SK-N-SH (cell line): ENCODE measurements around the gene TRAPPC2L. TPM values are rescaled to one million over a fixed set of nuclear protein-coding genes. Genes with fewer than 3 reads are reported as not detected.

Experiments used
- CTCF ChIA-PET: fragments of 300-600, 350-600 bp; formaldehyde crosslinking; extraction: SDS; loops from one replicate; lab custom pipeline; 2021; lab: Yijun Ruan, JAX
- POLR2A ChIA-PET: fragments of 350-600 bp; sonication (Branson Sonifier 250); formaldehyde crosslinking; extraction: SDS; loops from one replicate; lab custom pipeline; 2020; ENCODE audit warnings: antibody characterized with exemption, inconsistent platforms; lab: Yijun Ruan, JAX
- DNase-seq: peaks from one replicate; pipeline ENCODE4 v3.0.0; 2012
- H2AFZ ChIP-seq: fragments of 200-600 bp; sonication (generic); 2 replicates; pipeline ENCODE4 v1.8.1; 2016; ENCODE audit warnings: antibody characterized with exemption, mild to moderate bottlenecking, low read depth
- H3F3A ChIP-seq: fragments of 200-600 bp; sonication (generic); replicated peaks from 2 replicates; pipeline ENCODE3; 2016; ENCODE audit warnings: antibody characterized with exemption, mild to moderate bottlenecking; ENCODE audit not compliant: insufficient read depth
- H3K27ac ChIP-seq, 2 experiments: fragments of 200-500 bp in 1 of 2; fragments of 200-600 bp in 1 of 2; sonication (Bioruptor generic) in 1 of 2; sonication (generic), shearing (Covaris generic) in 1 of 2; 2 replicates each; pipeline versions ENCODE4 v1.5.1 to v1.6.1; 2014 to 2016; ENCODE audit warnings: low read depth in 2 of 2, inconsistent platforms in 1 of 2, low read length in 1 of 2, mild to moderate bottlenecking in 1 of 2, mixed read lengths in 1 of 2
- H3K27me3 ChIP-seq: fragments of 200-600 bp; sonication (generic), shearing (Covaris generic); 2 replicates; pipeline ENCODE4 v1.6.1; 2016; ENCODE audit warnings: mixed run types; ENCODE audit not compliant: insufficient read depth
- H3K36me3 ChIP-seq, 2 experiments: fragments of 200-500 bp in 1 of 2; fragments of 200-600 bp in 1 of 2; sonication (Bioruptor generic) in 1 of 2; sonication (generic) in 1 of 2; replicated peaks in 1 of 2; 2 replicates each; pipeline versions ENCODE3 to v1.5.1; 2014 to 2016; ENCODE audit warnings: low read length in 1 of 2, mild to moderate bottlenecking in 1 of 2; ENCODE audit not compliant: insufficient read depth in 2 of 2, control insufficient read depth in 1 of 2
- H3K4me1 ChIP-seq, 2 experiments: fragments of 200-500 bp in 1 of 2; fragments of 200-600 bp in 1 of 2; sonication (Bioruptor generic) in 1 of 2; sonication (generic), shearing (Covaris generic) in 1 of 2; 2 replicates each; pipeline versions ENCODE4 v1.5.1 to v1.6.1; 2014 to 2016; ENCODE audit warnings: low read depth in 1 of 2, low read length in 1 of 2, mixed run types in 1 of 2; ENCODE audit not compliant: insufficient read depth in 2 of 2, control insufficient read depth in 1 of 2
- H3K4me2 ChIP-seq: fragments of 200-600 bp; sonication (generic), shearing (Covaris generic); 2 replicates; pipeline ENCODE4 v1.6.1; 2017; ENCODE audit warnings: mixed run types
- H3K4me3 ChIP-seq, 2 experiments: fragments of 200-500 bp in 1 of 2; fragments of 200-600 bp in 1 of 2; sonication (Bioruptor generic) in 1 of 2; sonication (generic), shearing (Covaris generic) in 1 of 2; 2 replicates each; pipeline versions ENCODE4 v1.5.1 to v1.8.1; 2014 to 2016; ENCODE audit warnings: low read depth in 2 of 2, inconsistent platforms in 1 of 2, low read length in 1 of 2, mild to moderate bottlenecking in 1 of 2, mixed read lengths in 1 of 2, moderate library complexity in 1 of 2
- H3K79me2 ChIP-seq: fragments of 200-600 bp; sonication (generic); 2 replicates; pipeline ENCODE4 v1.8.1; 2017; ENCODE audit warnings: mild to moderate bottlenecking; ENCODE audit not compliant: insufficient read depth
- H3K9ac ChIP-seq: fragments of 200-600 bp; sonication (generic); 2 replicates; pipeline ENCODE4 v1.6.1; 2017; ENCODE audit warnings: mixed run types
- H3K9me2 ChIP-seq: fragments of 200-600 bp; sonication (generic); 2 replicates; pipeline ENCODE4 v1.6.1; 2017; ENCODE audit warnings: mixed run types
- H3K9me3 ChIP-seq: fragments of 200-600 bp; sonication (generic); 2 replicates; pipeline ENCODE4 v1.6.1; 2017; ENCODE audit warnings: mixed run types, mild to moderate bottlenecking, moderate library complexity
- H4K20me1 ChIP-seq: fragments of 200-600 bp; sonication (generic); 2 replicates; pipeline ENCODE4 v1.6.1; 2017; ENCODE audit warnings: mild to moderate bottlenecking, mixed run types; ENCODE audit not compliant: insufficient read depth
- FOXJ3 ChIP-seq: sonication (generic); formaldehyde crosslinking; IDR thresholded peaks from 2 replicates; pipeline ENCODE4 v1.5.1; 2020; ENCODE audit warnings: mild to moderate bottlenecking, missing genetic modification reagents
- IRF3 ChIP-seq: fragments of 150-350 bp; IDR thresholded peaks from 2 replicates; pipeline ENCODE4 v1.6.1; 2016; ENCODE audit warnings: mild to moderate bottlenecking, low read depth, low read length
- MXI1 ChIP-seq: IDR thresholded peaks from 2 replicates; pipeline ENCODE4 v1.6.1; 2012; ENCODE audit warnings: mild to moderate bottlenecking, low read depth, low read length, improper control_type of control experiment
- POLR2AphosphoS5 ChIP-seq: IDR thresholded peaks from 2 replicates; pipeline ENCODE4 v1.6.1; 2012; ENCODE audit warnings: low read depth, low read length
- USF2 ChIP-seq: fragments of 150-350 bp; IDR thresholded peaks from 2 replicates; pipeline ENCODE4 v1.6.1; 2017; ENCODE audit warnings: antibody characterized with exemption, low read length, low read depth, borderline replicate concordance
- WGBS: methylation state at CpG from one replicate; pipeline ENCODE4 v1.1.6; 2017; ENCODE audit warnings: low lambda C conversion rate; 5-methylcytosine and 5-hydroxymethylcytosine counted together
- polyA plus RNA-seq, 3 experiments: library from polyadenylated mRNA; depleted of rRNA; stranded (reverse); fragments of >200 nt; gene quantifications; 2 replicates each; pipeline ENCODE4 v1.2.3, GENCODE V29; 2012

TRAPPC2L gene
- polyA plus RNA-seq, 1 of the 3 experiments (the other 2 are of a cell fraction) = 73.9 TPM

GRCh38 chr16:88813269-88814143 lies 43.4 kb upstream of the TRAPPC2L start:
- H3K4me2 ChIP-seq = peak overlapping the region; percentile 98; the same call in 1 of the 2 replicates
- peaks cover 25% of the 10 kb centered on the region for H3F3A ChIP-seq
- 77% methylated on average over 19 of the region's 26 CpGs for WGBS
- peaks cover 14% of the 10 kb centered on the region for H3K79me2 ChIP-seq
- peaks cover 0 to 10% of the 10 kb centered on the region in 2 experiments for H3K36me3 ChIP-seq
- no peak for DNase-seq
- no peak overlapping the region for H3K4me3 ChIP-seq
- peaks cover 10 to 29% of the 10 kb centered on the region in 2 experiments; a peak in 2 of 4 replicates for H3K4me1 ChIP-seq
- POLR2A ChIA-PET = no interaction called here
- H3K9ac ChIP-seq = no peak overlapping the region
- no peak overlapping the region for H2AFZ ChIP-seq
- H3K9me2 ChIP-seq = no peaks in the 10 kb centered on the region
- peaks cover 21% of the 10 kb centered on the region for H4K20me1 ChIP-seq
- H3K27me3 ChIP-seq = no peaks in the 10 kb centered on the region
- H3K9me3 ChIP-seq = no peaks in the 10 kb centered on the region
- TF ChIP-seq POLR2AphosphoS5 (0 out of 2 replicates have a peak, but pooled peaks have one; percentile 30), USF2 (no peak)
- CTCF ChIA-PET = interaction anchor here (0.6 to 9.1 kb wide), 12 partner anchors 8 to 403 kb away, joined by 3 to 82 read pairs (median 5); partner anchors contain the start of genes CDH15, GALNS and TRAPPC2L
- H3K27ac ChIP-seq = no peak overlapping the region

- Histone ChIP-seq H4K20me1 (peaks cover 19% of the 10 kb centered on the region), H3K27ac (no peak overlapping the region), H3K79me2 (peaks cover 14% of the 10 kb centered on the region), H3K4me2 (no peak overlapping the region), H3K27me3 (no peaks in the 10 kb centered on the region), H3K36me3 (peaks cover 0 to 8% of the 10 kb centered on the region in 2 experiments), H3K9ac (no peak overlapping the region), H3K9me3 (no peaks in the 10 kb centered on the region), H2AFZ (no peak overlapping the region), H3K9me2 (no peaks in the 10 kb centered on the region), H3K4me1 (peaks cover 10 to 29% of the 10 kb centered on the region in 2 experiments; a peak in 2 of 4 replicates), H3F3A (peaks cover 20% of the 10 kb centered on the region), H3K4me3 (no peak overlapping the region)
- WGBS = 90% methylated on average over 10 of the region's 13 CpGs
- POLR2A ChIA-PET = no interaction called here
- no peak for DNase-seq
- TF ChIP-seq USF2 (no peak), FOXJ3 (no peak), MXI1 (no peak), IRF3 (no peak)
- CTCF ChIA-PET = interaction anchor here (0.6 to 9.1 kb wide), 6 partner anchors 43 to 400 kb away, joined by 3 to 82 read pairs (median 4); partner anchors contain the start of genes CDH15, GALNS and TRAPPC2L
Measured at GRCh38 chr16:88814144-88814502, 42.8 kb upstream of the TRAPPC2L start.
